ENCODE measurements around the gene INA. TPM values are rescaled to one million over a fixed set of nuclear protein-coding genes. Genes with fewer than 3 reads are reported as not detected.

The INA gene
- total RNA-seq, 1 experiment from 2014 or later, result 20.4 TPM

DNA sequence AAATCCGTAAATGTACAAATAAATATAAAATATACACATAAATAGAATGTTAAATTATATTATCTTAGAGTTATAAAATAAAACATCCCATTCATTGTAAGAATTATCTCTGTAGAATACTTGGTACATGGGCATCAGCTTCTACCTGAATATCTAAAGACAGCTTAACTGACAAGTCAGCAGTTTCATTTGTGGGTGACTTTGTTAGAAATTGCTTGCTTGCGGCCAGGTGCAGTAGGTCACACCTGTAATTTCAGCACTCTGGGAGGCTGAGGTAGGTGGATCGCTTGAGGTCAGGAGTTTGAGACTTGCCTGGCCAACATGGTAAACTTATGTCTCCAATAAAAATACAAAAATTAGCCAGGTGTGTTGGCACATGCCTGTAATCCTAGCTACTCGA is 59.4 kb downstream of the INA start:
- TF ChIP-seq EZH2 (IDR thresholded peaks at IDR 0.05; ENCODE audit: low read depth) (no peak), CTCF (conservative IDR thresholded peaks at IDR 0.05) (no peak)
- Histone ChIP-seq H3K4me1 (replicated peaks; ENCODE audit: insufficient read depth) (no peaks in the 10 kb centered on the region), H3K9me2 (ENCODE audit: insufficient read depth) (no peaks in the 10 kb centered on the region), H3K4me2 (no peak overlapping the region), H2AFZ (no peak overlapping the region), H3K27me3 (ENCODE audit: insufficient read depth, low read depth) (no peaks in the 10 kb centered on the region), H3K9me3 (ENCODE audit: insufficient read depth, low read depth) (no peaks in the 10 kb centered on the region), H3K36me3 (ENCODE audit: low read depth) (no peaks in the 10 kb centered on the region), H3K27ac (no peak overlapping the region), H4K20me1 (ENCODE audit: insufficient read depth) (no peaks in the 10 kb centered on the region), H3K79me2 (ENCODE audit: low read depth) (no peaks in the 10 kb centered on the region), H3K4me3 (no peak overlapping the region), H3F3A (ENCODE audit: insufficient read depth, low read depth) (peaks cover 7% of the 10 kb centered on the region; the same call in 1 of the 2 replicates)
- ChIA-PET POLR2A (ENCODE audit: unreplicated experiment) (no interaction called here), CTCF (no interaction called here)
- intact Hi-C loops (cut with micrococcal nuclease; ENCODE audit: unreplicated experiment), result loop anchor here (10.0 kb wide), 1 partner anchor 422 kb away; the partner anchor contains the start of gene CNNM2
- DNase-seq, result no peak
- BruUV-seq (replicated peaks), result no TSS peak

Other genes starting within 250 kb of the INA start
- gene NT5C2, start 83.9 kb upstream of the INA start, total RNA-seq (2021), result 47.1 and 67.9 TPM in 2 replicates
- not detected in 2 replicates for gene RPEL1, start 31.3 kb upstream of the INA start, total RNA-seq (2021)
- 4.5 and 7.1 TPM in 2 replicates for gene PCGF6, start 74.0 kb downstream of the INA start, total RNA-seq (2021)
- 3.9 and 4.2 TPM in 2 replicates for gene TAF5, start 90.8 kb downstream of the INA start, total RNA-seq (2021)
- 198 and 230 TPM in 2 replicates for gene ATP5MK, start 119.3 kb downstream of the INA start, total RNA-seq (2021)
- gene PDCD11, start 119.5 kb downstream of the INA start, total RNA-seq (2021), result 20.4 and 20.5 TPM in 2 replicates
- gene CALHM2, start 175.2 kb downstream of the INA start, total RNA-seq (2021), result 46.3 and 54.1 TPM in 2 replicates
- gene CALHM1, start 181.8 kb downstream of the INA start, total RNA-seq (2021), result not detected in 2 replicates
- gene CALHM3, start 202.1 kb downstream of the INA start, total RNA-seq (2021), result 12.5 and 13.1 TPM in 2 replicates
- 3.0 and 4.8 TPM in 2 replicates for gene NEURL1, start 216.6 kb downstream of the INA start, total RNA-seq (2021)

Measured in PC-9 (cell line).